HG02970 (cell line): Measurements from ENCODE around the gene ZNF70.

Experiments
- ATAC-seq: cut with Tn5 transposase; IDR thresholded peaks from one replicate; pipeline ENCODE4 v1.9.1; 2021; ENCODE audit warnings: mild to moderate bottlenecking, moderate library complexity, moderate number of reproducible peaks; ENCODE audit not compliant: unreplicated experiment, low FRiP score

ZNF70 gene

DNA sequence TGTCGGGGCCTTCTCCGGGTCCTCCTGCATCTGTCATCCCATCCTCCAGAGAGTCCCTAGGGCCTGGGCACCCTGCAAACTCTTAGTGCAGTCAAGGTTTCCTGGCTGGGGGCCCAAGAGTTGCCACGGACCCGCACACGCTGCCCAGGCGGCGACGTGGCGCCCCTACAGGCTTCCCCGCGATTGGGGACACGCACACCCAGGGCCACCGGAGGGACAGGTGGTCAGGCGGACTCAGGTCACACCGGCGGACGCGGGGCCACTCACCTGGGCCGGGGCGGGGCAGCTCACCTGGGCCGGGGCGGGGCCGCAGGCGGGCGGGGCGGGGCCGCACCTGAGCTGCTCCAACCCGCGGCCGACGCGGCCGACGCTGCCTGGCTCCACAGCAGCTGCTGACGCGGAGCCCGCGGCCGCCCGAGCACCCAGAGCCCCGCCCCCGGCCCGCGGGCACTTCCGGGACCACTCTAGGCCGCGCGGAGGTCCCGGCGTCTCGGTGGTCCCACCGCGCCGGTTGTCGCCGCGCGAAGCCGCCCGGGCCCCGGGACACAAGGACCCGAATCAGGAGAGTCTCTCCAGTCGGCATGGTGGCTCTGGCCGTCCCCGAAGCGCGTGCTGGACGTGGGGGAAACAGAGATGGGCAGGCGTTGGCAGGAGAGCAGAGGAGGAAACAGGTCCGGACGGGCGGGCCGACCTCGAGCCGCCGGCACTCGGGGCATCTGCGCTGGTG is at the start of gene ZNF70:
TSS of gene ZNF70 (minus strand) at position 399 of the 727 bp plus-strand sequence. CDS start 5,972 bp downstream, outside the sequence.
- ATAC-seq: peak; percentile 71

DNA sequence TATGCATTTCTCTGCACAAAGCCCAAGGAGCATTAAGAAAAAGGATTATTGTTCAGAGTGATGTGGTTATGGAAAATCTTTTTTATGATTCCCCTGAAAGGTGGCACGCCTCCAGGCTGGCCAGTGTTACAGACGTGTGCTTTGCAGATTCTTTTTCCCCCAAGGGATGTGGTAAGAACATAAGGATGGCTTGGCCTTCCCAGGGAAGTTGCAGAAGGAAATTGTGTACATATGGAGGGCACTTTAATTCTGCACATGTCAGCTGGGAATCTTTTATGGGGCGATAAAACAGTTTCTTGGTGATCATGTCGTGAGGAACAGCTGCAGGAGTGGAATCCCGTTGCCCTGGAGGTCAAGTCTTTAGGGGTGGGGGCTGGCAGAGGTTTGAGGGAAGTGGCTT is 45.5 kb upstream of the ZNF70 start:
- ATAC-seq: no peak

GRCh38 chr22:23793326-23793725 is 42.4 kb upstream of the ZNF70 start:
- no peak for ATAC-seq

DNA sequence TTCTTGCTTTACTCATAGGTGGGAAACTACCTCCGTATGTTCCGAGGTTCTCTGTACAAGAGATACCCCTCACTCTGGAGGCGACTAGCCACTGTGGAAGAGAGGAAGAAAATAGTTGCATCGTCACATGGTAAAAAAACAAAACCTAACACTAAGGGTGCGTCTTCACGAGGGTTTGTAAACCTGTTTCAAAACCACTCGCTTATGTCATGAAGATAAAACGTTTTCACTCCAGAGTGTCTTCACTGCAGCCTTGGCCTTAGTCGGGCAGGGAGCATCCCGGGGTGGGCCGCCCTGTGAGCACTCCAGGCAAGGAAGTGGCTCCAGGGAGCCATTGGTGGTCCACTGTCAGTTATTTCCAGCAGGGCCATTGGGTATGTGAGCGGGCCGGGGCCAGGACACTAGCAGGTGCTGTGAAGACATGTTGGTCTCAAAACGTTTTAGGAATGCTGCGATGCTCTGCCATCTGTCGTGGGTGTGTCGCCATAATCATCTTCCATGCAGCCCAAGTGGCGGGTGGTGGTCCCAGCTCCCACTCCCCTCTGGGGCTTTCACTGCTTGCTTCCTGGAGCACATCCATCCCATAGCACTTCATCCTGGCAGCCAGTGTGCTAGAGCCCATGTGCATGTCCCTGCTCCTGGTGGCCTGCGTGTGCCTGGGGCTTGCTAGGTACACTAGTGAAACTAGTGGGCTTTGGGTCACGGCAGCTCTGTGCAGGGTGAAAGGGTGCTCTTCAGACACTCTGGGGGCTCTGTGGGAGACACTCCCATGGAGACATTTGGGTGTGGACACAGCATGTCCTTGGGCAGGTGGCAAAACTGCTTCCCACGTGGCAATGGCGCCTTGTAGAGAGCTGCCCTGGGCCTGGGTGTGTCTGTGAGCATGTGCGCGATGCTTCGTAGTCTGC is 41.1 kb upstream of the ZNF70 start:
- no peak for ATAC-seq

DNA sequence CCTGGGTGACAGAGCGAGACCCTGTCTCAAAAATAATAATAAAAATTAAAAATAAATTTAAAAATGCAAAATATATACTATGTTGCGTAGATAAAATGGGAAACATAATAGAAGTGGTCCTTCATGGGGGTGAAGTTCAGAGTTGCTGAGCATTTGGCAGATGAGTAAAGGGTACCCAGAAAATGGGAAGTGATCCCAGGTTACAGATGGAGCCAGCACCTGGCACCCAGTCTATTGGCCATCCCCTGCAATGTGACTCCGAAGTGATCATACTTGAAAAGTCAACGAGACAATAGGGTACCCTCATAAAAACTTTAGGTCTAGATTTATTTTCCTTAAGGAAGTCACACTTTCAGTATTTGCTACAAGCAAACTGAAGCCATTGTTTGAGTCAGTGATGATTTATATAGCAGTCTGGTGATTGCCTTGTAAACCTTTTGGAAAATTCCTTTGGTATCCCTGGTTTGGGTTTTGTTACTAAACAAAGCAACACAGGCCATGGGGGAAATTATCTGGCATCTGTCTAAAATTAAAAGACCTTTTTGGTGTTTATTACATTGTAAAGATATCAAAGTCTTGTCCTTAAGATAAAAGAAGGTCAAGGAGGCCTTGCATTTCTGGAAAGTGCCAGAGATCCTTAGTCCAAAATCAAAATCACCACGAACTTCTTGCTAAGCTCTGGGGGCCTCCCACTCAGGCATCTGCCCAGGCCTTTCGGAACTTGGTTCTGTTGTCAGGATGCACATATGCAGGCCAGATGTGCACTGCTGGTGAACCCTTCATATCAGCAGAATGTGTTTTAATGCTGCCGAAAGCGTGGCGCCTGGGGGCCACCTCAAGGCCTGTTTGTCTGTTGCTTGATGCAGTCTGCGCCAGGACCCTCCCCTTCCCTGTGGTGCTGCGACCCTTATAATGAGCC is 40.2 kb upstream of the ZNF70 start:
- ATAC-seq: no peak

GRCh38 chr22:23789638-23790037 is 38.7 kb upstream of the ZNF70 start:
- ATAC-seq: no peak

DNA sequence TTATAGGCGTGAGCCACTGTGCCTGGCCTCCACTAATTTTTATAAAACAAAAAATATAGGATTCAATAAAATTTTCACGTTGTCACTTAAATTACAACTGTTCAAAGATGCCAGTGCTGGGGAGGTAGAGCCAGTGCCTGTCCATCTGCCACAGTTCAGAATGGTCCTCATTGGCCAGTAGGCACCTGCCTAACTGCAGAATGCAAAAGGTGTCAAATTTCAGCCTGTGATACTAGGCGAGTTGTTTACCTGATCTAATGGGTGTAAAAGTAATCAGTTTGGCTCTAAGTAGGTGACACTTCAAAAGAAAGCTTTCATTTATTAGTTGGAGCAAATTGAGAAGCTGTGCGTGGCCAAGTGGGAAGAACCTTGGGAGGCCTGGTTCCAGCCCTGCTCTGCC is 38.2 kb upstream of the ZNF70 start:
- ATAC-seq: no peak

GRCh38 chr22:23787910-23788309 is 37.0 kb upstream of the ZNF70 start:
- ATAC-seq: no peak

- ATAC-seq: peak; percentile 11
Measured at GRCh38 chr22:23787600-23787896, 36.6 kb upstream of the ZNF70 start.

DNA sequence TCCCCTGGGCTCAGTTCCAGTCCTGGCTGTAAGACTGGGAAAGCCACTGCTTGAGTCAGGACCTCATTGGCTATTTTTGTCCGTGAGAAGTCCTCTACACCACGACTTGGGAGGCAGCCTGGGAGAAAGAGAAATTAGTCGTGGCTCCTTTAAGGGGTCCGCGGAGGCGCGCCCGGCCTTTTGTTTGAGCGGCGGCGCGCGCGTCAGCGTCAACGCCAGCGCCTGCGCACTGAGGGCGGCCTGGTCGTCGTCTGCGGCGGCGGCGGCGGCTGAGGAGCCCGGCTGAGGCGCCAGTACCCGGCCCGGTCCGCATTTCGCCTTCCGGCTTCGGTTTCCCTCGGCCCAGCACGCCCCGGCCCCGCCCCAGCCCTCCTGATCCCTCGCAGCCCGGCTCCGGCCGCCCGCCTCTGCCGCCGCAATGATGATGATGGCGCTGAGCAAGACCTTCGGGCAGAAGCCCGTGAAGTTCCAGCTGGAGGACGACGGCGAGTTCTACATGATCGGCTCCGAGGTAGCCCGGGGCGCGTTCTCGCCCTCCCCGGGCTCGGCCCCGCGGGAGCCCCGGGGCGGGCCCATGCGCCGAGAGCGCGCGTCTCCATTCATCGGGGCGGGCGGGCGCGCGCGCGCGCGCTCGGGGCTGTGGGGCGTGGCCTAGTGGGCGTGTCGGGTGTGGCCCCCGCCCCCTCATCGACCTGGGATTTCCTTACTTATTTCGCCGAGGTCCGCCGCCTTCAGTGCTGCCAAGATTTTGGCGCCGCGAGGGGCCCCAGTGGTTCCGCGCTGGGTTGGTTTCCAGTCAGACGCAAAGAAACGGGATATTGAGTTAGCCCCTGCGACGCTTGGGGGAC is 36.1 kb upstream of the ZNF70 start, which contains the start of gene SMARCB1:
TSS of gene SMARCB1 (plus strand) at position 215 of the 848 bp plus-strand sequence. CDS start at position 419, 204 bp downstream.
- peak; percentile 67 for ATAC-seq

GRCh38 chr22:23786261-23786710 is 35.4 kb upstream of the ZNF70 start:
- ATAC-seq: no peak

GRCh38 chr22:23784215-23784732 is 33.4 kb upstream of the ZNF70 start:
- no peak for ATAC-seq

- no peak for ATAC-seq
Measured at GRCh38 chr22:23783265-23784150, 32.6 kb upstream of the ZNF70 start.

GRCh38 chr22:23782703-23783102 is 31.8 kb upstream of the ZNF70 start:
- ATAC-seq: no peak

- no peak for ATAC-seq
Measured at GRCh38 chr22:23782252-23782651, 31.3 kb upstream of the ZNF70 start.

DNA sequence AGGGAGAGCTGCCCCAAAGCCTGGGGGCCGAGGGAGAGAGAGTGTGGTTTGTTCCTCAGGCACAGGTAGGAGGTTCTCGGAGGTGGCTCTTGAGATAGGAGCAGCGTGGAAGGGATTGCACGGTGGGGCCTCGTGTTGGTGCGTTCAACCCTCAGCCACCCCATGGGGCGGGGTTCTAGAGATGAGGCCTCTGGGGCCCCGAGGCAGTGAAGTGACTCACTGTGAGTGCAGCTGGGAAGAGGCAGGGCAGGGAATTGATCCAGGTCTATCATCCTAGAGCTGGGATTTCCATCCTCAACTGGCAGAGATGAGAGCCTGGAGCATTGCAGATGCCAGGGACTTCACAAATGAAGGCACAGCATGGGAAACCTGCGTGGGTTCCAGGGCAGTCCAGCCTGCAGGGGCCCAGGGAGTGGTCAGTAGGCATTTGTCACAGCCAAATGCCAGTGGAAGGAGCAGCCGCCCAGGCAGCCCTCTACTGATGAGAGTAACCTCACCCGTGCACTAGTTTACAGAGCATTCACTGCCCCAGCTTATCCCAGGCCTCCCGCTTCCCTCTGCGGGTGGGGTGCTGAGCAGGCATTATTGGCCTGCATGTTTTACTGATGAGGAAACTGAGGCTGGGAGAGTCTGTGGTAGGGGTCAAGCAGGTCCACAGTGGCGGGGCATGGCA is 30.7 kb upstream of the ZNF70 start:
- no peak for ATAC-seq

- no peak for ATAC-seq
Measured at GRCh38 chr22:23781065-23781464, 30.2 kb upstream of the ZNF70 start.
